ENCODE measurements around the gene MAGI2.

MAGI2 gene

DNA sequence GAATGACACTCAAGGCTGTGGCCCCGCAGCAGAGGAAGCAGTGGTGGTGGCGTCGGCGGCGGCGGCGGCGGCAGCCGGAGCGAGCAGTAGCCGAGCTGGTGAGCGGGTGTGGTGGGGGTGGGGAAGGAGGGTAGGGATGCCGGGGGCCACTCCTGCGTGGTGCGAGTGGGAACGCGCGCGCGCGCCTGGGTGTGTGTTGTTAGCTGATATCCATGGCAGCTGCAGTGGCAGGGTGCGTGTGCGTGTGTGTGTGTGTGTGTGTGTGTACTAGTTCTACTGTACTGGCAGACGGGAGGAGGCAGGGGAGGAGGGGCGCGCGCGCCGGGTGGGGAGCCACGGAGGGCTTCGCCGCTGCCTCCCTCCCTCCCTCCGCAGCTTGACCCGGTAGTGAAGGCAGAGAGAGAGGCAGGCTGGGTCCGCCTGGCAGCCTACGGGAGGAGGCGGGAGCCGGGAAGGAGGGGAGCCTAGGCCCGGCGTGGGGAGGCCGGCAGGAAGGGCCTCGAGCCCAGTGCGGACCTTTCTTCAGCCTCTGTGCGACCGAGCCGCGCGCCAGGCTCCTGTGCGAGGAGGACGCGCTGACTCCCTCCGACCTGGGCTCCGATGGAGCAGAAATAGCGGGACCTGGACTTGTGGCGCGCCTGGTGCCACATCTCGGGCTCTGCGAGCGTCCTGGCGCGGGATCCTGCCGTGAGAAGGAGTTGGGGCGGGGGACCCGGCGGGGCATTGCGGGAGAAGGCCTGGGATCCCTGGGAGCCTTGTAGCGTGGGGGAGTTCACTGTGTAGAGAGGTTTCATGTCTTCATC lies at the start of gene MAGI2:
MAGI2 (minus strand) TSS at position 110 of the 803 bp plus-strand sequence. CDS start 347 bp downstream, outside the sequence.
- DNase-seq (ENCODE audit: low read depth) = peak; percentile 94

DNA sequence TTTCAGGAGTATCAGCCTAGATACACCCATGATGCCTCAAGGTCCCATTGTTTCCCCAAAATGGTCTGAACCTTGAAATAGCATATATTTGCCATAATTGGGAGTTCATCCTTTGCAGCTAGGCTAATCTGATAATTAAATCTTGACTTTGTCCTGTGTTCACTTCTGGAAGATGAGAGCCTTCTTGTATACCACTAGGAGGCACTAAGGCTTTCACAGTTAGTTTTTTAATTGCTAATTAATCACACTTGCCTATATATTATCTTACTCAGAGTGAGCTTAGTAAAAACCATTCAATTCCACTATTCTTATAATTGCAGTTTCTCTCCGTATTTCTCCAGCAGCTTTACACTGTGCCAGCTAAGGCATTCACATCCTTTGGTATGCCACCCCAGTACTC lies 48.7 kb upstream of the MAGI2 start:
- no peak for DNase-seq (ENCODE audit: low read depth)

DNA sequence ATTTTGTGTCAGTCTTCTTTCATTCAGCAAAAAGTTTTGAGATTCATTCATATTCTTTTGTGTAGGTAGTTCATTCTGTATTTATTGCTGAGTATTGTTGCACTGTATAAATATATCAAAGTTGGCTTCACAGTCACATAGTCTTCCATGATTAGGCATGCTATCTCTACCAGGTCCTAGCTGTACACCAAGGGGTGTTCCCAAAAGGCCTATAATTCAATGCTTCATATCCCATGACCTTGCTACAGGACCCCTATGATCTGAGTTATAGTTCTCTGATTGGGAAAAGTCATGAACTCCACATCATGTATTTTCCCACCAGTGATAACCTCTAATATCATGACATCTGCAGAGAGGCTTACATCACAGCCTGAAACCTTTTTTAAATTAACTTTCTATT lies 47.3 kb upstream of the MAGI2 start:
- no peak for DNase-seq (ENCODE audit: low read depth)

DNA sequence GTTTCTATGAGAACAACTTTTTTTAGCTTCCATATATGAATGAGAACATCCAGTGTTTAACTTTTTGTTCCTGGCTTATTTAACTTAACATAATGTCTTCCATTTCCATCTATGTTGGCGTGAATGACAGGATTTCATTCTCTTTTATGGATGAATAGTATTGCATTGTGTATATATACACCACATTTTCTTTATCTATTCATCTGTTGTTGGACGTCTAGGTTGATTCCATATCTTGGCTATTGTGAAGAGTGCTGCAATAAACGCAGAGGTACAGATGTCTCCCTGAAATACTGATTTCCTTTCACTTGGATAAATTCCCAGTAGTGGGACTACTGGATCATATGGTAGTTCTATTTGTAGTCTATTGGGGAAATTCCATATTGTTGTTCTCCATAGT lies 44.3 kb upstream of the MAGI2 start:
- DNase-seq (ENCODE audit: low read depth) = no peak

DNA sequence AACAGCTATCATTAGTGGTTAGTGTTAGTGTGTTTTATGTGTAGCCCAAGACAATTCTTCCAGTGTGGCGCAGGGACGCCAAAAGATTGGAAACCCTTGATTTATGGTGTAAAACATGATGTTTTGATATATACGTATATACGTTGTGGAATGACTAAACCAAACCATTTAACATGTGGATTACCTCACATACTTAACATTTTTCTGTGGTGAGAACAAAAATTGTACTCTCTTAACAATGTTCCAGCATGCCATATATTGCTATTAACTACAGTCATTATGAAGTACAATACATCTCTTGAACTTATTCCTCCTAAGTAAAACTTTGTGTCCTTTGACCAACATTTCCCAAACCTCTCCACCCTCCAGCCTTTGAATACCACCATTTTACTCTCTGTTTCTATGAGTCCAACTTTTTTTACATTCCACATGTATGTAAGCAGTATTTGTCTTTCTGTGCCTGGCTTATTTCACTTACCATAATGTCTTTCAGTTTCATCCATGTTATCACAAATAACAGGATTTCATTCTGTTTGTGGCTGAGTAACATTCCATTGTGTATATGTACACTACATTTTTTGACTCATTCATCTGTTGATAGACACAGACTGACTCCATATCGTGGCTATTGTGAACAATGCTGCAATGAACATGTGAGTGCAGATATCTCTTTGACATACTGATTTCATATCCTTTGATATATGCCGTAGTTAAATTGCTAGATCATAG lies 42.2 kb upstream of the MAGI2 start:
- peak; percentile 14 for DNase-seq (ENCODE audit: low read depth)

DNA sequence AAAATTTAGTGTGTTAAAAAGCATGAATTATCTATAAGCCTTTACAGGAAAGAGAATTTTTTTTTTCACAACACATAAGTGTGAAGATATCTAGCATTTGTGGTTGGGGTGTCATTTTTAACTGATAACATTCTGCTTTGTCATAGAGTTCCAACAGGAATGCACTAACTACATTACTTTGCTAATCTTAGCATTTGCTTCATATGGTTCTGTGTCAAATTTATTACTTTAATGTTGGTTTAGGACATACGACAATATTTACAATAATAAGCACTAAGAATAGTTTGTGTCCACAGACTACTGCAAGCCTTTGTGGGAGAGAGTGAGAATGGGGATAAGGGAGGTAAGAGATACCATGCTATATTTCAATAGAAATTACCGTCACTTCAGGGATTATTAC lies 40.6 kb upstream of the MAGI2 start:
- no peak for DNase-seq (ENCODE audit: low read depth)

DNA sequence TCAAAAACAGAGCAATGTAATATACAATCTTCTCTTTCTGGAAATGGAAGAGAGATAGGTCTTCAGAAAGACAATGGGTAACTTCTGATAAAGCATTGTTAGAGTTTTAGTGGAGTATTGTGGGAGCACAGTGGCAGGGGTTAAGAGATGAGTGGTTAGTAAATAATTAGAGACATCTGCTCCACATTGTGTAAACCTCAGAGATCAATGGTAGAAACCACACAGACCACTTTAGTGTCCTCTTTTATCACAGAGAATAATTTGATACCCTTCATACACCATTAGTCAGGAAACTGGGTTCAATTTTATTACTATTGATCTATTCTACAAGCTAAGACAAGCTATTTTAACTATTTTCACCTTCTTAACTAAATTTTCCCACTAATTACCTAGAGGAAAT lies 35.9 kb upstream of the MAGI2 start:
- DNase-seq (ENCODE audit: low read depth) = no peak

DNA sequence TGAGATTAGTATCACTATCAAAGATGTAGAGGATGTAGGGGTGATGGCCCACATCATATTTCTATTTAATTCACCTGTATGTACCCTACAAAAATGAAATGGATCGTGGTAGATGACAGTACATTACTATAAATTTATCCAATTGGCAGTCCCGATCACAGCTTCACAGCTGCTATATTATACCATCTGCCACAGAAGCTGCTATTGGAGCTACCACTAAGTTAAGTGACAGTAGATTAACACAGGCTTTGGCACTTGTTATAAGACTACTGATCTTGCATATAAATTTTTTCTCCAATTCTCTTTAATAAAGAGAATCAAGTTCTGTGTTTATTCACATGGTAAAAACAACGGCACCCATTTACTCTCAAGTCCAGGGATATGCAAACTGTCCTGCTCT lies 24.9 kb upstream of the MAGI2 start:
- no peak for DNase-seq (ENCODE audit: low read depth)

DNA sequence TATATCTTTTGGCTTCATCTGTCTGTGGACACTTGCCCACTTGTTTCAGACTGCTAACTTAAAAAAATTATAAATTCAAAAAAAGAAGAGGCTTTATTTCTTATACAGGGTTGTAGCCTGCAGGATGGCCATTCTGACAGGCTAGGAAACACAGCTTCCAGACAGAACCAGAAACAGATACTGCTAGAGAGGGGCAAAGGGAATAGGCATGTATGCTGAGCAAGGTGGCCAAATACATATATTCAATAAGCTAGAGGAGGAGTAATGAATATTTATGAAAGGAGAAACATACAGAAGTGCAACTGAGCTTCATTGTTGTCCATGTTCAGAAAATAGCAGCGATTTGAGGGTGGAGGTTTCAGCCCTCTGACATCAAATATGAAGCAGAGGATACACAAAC lies 22.0 kb upstream of the MAGI2 start:
- no peak for DNase-seq (ENCODE audit: low read depth)

DNA sequence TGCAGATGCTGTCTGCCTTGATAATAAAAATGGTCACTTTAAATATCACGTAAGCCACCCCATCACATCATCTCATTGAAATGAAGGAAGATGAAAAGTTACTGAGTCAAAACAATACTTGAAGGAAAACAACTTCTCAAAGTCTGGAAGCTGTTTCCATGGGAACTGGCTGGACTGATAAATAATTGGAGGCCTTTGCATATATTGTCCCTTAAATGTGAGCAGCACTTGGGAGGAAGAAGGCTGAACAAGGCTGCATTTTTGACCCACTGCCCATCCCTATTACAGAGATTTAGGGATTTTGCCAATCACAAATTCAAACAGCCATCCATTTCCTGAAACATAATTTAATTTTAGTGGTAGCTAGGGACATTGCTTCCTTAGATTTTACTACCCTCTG lies 18.2 kb upstream of the MAGI2 start:
- no peak for DNase-seq (ENCODE audit: low read depth)

DNA sequence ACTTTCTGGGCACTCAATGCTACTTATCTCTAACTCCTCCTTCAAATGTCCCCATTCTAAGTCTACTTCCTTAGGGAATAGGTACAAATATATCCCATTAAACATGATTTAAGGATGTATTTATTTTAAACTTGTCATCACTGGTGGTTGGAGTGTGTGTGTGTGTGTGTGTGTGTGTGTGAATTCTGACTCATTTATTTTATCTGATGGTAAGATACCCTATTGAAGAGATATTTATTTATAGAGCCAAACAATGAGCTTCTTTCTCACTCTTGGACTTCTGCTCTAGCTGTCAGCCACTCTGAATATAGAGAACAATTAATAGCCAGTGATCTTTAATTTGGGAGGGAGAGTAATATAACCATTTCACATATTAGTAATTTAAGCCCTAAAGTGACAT lies 17.8 kb upstream of the MAGI2 start:
- DNase-seq (ENCODE audit: low read depth) = no peak

DNA sequence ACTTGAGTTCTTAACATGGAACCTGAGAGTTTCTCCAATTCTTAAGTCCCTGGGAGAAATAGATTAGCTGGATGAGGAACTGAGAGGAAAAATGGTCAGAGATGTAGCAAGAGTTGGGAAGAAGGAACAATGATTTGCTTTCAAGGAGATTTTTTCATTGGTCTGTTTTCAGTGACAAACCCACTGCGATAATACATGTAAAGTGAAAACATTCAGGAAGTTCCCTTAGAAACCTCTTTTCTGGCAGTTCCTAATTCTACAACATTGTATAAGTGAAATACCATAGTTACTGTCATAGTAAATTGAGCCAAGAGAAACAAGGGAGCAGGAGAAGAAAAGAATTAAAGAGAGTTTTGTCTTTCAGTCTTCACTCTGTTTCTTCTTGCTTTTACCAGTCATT lies 12.1 kb upstream of the MAGI2 start:
- DNase-seq (ENCODE audit: low read depth) = no peak

DNA sequence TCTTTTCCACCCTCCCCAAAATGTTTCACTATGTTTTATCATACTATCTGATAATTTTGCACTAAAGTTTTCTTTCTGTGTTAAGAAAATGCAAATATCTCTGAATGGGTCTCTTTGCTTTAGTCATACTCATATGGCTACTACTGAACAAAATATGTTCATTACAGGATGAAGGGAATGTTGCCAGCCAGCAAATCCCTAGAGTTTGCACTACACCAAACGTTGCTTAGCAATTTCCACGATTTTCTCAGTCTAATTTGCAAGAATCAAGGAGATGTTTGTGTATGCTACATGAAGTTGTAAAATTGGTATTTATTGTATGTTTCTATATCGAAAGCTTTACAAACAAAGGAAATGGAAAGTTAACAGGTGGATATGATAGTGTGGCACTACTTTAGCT lies 10.6 kb upstream of the MAGI2 start:
- DNase-seq (ENCODE audit: low read depth) = no peak

DNA sequence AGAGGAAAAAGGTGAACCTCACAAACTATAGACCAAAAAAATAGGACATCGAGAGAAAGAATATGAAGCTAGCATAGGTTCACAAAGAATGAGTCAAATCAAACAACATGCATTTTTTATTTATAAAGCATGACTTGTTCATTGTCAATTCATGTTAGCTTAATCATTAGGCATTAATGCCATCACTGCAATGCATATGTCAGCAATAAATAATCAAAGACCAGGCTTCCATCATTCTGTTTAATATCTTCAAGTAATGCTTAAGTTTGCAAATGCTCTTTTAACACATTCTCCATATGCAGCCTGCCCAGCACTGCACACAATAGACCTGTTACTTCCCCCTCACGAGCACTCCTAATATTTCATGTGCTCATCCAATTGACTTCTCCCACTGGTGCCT lies 8.9 kb upstream of the MAGI2 start:
- DNase-seq (ENCODE audit: low read depth) = no peak

DNA sequence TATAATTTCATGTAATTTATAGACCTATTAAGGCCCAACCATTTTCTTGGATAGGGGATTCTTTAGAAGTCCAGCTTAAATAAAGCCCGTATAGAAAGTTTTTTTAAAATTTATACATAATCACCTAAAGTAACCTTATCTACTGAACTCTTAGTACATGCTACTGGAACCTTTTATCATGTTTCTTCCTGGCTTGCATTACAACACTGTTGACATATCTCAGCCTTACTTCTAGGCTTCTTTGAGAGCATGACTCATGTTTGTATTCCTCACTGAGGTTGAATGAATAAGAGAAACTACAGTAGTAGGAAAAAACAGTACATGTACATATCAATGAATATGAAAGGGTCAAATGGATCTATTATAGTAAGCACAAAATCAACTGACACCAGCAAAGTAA lies 8.2 kb upstream of the MAGI2 start:
- DNase-seq (ENCODE audit: low read depth) = peak; percentile 49

DNA sequence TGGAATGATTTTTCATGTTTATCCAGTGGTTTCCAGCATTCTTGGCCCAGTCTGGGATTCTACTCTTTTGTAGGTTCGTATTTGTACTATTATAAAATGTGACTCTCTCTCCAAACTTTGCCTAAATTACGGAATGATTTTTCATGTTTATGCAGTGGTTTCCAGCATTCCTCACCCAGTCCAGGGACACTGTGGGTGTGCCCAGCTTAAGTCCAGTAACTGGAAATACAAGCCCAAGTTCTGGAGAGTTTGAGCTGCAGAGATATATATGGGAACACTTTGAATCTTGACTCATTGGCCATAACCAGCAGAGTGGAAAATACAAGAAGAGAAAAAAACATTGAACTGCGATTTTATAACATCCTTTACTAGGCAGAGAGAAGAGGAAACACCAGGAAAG lies 5.9 kb upstream of the MAGI2 start:
- DNase-seq (ENCODE audit: low read depth) = peak; percentile 76

DNA sequence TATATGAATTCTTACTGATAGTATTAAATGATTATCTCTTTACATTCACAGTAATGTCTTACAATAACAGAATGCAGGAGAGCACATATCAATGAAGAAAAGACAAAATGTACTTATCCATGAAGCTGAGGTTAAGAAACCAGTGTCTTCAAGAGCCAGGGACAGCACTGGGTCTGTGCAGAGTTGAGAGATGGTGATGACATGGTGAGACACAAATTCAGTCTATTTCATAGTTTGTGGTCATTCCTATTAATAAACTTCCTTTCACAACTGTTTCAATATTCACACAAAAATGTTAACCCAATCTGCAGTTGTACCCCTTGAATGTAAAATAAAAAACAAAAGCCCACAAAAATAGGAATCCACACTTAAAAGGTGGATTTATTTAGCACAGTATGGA lies 5.3 kb upstream of the MAGI2 start:
- peak; percentile 56 for DNase-seq (ENCODE audit: low read depth)

DNA sequence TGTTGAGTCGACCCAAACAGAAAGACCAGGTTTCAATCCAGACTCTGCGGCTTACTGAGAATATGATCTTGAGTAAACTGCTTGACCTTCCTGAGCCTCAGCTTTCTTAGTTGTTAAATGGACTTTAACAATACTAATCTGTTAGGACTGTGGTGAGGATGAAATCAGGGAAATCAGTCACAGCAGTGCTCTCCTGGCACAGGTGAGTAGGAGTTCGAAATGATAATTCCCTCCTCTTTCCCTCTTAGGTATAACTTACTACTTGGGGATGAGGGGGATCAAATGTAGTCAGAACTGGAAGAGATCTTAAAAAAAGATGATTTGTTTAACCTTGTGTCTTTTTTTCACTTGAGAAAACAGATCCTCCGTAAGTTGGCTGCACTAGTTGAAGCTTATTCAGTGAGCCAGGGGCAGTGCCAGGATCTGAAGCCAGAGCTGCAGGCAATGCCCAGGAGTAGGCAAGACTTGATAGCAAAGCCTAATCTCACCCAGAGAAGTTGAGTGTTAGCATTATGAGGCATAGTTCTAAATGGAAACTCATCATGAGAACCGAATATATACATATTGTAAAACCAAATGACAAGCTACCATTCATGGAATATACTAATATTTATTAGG lies 1.8 kb upstream of the MAGI2 start:
- DNase-seq (ENCODE audit: low read depth) = no peak

DNA sequence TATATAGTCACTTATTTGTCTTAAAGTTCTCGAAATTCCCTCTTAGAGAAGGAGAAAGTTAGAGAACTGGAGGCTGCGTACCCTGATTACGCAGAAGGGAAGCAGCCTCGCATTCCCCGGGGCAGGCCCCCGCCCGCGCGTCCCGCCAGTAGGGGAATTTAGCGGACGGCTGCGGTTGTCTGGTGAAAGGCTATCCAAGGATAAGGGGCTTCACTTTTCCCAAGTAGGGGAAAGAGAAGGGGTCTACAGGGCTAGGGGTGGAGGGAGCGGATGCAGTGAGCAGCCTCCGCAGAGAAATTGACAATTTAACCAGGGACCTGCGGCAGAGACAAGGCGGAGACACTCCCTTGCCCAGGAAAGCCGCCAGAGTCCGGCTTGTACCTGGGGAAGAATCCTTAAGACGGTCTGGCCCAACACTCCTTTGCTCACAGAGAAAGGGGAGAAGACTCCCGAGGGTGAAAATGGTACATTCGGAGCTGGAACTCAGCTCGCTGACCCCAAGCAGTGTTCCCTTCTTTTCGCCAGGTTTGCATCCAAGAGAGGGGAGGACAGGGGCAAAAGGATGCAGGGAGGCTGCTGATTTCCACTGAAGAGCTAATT lies 994 bp upstream of the MAGI2 start:
- peak; percentile 41 for DNase-seq (ENCODE audit: low read depth)

DNA sequence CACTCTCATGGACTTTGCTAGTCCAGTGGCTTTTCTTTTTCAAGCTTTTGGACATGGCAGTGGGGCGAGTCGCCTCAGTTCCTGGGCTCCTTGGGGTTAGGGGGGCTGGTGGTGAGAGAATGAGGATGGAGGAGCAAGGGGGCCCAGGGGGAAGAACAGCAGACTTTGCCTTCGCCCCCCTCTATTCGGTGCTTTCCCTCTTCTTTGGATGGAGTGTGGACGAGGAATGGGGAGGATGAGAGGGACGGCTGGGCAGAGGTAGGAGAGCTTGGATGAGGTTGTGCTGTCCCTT lies 255 bp downstream of the MAGI2 start:
- DNase-seq (ENCODE audit: low read depth) = no peak

DNA sequence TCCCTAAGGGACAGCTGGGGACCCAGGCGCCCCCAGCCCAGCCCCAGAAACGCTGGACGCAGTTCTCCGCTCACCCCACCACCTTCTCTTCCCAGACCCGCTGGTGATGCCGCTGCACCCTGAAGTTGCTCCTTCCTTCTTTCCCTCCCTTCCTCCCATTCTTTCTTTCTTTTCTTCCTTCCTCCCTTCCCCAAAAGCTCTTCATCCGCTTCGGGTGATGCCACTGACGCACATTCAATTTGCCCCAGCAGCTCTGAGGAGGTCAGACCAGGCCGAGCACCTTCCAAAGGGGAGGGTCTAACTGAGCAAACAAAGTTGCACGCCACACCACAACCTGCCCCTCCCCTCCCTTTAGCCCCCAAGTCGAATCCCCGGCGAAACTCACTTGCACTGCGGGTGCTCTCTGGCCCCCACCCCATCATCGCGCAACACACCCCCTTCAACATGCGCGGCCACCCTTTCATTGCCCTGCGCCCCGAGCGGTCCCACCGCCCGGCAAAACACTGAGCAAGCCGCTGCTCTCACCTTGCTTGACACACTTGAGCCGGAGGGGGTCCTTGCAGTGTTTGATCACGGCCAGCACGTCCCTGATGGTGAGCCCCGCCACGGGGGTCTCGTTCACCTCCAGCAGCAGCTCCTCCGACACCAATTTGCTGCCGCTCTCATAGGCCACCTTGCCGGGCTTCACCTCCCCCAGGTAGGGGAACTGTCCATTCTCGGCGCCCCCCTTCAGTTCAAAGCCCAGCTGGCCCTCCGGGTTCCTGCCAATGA lies 787 bp downstream of the MAGI2 start:
- peak; percentile 49 for DNase-seq (ENCODE audit: low read depth)

DNA sequence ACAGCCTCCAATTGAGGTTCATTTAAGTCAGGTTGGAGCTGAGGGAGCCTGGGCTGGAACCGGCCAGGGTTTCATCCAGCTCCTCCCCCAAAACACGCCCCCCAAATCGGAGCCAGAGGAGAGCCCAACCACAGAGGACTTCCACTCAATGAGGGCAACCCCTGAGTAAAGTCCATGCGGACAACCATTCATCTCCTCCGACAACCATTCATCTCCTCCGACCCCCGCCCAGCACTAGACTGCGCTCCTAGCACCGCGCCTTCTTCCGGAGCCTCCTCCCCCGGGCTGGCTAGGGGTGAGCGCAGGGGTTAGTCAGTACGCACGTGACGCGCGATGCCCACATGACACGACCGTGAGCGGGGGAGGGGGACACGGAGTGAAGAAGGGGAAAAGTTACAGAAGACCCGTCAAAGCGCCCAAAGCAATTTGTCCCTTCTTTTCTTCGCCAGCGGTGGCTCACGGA lies 1.4 kb downstream of the MAGI2 start:
- peak; percentile 83 for DNase-seq (ENCODE audit: low read depth)
